ENCODE data around the gene DNAJC10. TPM values are rescaled to one million over a fixed set of nuclear protein-coding genes. Genes with fewer than 3 reads are reported as not detected.

DNAJC10 gene
- total RNA-seq, 1 donor from 2014 or later, result 133 TPM

DNA sequence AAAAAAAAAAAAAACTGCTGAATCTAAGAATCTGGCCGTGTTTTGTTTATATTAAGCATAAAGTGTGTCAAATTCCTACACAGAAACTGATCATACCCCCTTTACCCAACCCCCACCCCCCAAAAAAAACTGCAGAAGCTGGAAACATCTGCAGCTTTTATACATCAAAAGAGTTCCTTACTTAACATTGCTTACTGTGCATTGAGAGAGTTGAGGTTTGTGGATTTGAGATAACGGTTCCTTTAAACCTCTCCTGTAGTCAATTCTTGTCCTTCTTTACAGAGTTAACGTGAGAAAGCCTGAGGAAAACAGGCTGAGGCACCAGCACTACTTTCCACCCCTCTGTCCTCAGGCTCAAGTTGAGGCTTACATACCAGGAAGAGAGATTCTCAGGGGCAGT lies 115.9 kb downstream of the DNAJC10 start:
- no peak for DNase-seq (ENCODE audit: extremely low read depth, low read depth, low spot score)

DNA sequence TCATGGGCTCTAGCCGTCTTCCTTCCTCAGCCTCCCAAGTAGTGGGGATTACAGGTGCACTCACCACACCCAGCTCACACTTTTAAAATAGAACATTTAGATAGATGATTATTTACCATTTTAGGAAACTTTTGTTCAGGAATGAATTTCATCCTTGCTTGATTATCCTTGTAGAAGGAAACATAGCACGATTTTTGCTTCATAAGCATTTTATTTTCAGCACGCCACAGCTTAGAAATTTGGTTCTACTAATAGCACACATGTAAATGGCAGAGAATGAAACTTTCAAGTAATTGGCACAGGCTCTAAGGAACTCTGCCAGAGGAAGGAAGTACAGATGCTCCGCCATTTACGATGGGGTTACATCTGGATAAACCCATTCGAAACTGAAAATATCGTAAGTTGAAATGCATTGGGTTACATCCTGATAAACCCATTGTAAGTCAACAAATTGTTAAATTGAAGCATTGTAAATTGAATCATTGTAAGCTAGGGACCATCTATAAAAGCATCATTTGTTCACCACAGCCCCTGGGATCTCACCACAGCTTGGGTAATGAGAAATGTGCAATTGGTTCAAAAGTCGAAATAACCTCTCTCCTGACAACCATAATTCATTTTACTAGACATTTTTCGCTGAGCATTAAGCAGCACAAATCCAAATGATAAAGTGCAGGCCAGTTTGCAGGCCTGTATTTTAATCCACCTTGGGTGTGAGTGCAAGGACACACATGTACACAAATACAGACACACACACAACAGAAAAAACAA lies 117.2 kb downstream of the DNAJC10 start:
- DNase-seq (ENCODE audit: extremely low read depth, low read depth, low spot score), result no peak

DNA sequence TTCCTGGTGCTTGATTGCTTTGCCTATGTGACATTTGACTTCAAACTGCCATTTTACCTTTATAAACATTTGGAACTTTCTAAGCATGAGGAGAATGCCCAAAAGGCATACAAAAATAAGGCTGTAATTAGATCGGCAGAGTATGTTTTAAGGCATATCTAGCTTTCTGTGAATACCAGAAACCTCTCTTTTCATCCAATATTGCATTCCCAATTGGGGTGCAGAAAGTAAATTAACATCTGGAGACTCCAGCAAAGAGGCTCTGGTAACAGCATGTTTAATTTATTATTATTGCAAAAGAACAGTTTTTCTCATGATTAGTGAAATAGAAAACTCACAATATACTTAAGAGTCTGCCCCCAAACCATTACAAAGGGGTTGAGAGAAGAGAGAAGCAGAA lies 118.2 kb downstream of the DNAJC10 start:
- DNase-seq (ENCODE audit: extremely low read depth, low read depth, low spot score), result no peak

GRCh38 chr2:182836451-182836850 lies 120.4 kb downstream of the DNAJC10 start:
- DNase-seq (ENCODE audit: extremely low read depth, low read depth, low spot score), result no peak

Other genes with a start within 250 kb of the DNAJC10 start
- 0.05 TPM in 1 of 2 replicates, not detected in the other for gene FRZB, start 150.4 kb downstream of the DNAJC10 start, total RNA-seq